Measurements from ENCODE around the gene CACNB4. TPM values are rescaled to one million over a fixed set of nuclear protein-coding genes. Genes with fewer than 3 reads are reported as not detected.
"Not testable (repeated sequence)": the region's sequence is repeated elsewhere in the genome, so short reads cannot be mapped to it uniquely, and the experiment has no call there.

CACNB4 gene
- polyA plus RNA-seq, 1 donor from 2014 or later = 29.0 TPM

- not testable (repeated sequence) for H3K27ac ChIP-seq (ENCODE audit: low read length); H3K4me2 ChIP-seq (ENCODE audit: low read length); H3K4me3 ChIP-seq (ENCODE audit: low read length); H3F3A ChIP-seq (ENCODE audit: insufficient read depth, low read length, poor library complexity, severe bottlenecking); H4K20me1 ChIP-seq (ENCODE audit: insufficient read depth); H3K9ac ChIP-seq (ENCODE audit: low read length); H3K79me2 ChIP-seq (replicated peaks; ENCODE audit: insufficient read depth, low read length); H3K9me3 ChIP-seq (ENCODE audit: low read length); H3K27me3 ChIP-seq (ENCODE audit: insufficient read depth, low read depth, low read length); H3K36me3 ChIP-seq (ENCODE audit: insufficient read depth, low read length); H3K9me2 ChIP-seq (ENCODE audit: insufficient read depth, low read length); H2AFZ ChIP-seq (ENCODE audit: low read depth, low read length)
Observed at GRCh38 chr2:152090726-152091125, 8.1 kb downstream of the CACNB4 start.

GRCh38 chr2:152089238-152089637, 9.6 kb downstream of the CACNB4 start:
- TF ChIP-seq EZH2 (IDR thresholded peaks at IDR 0.05; ENCODE audit: borderline replicate concordance, insufficient read depth, low read length, poor library complexity, severe bottlenecking) (no peak), SMC3 (conservative IDR thresholded peaks at IDR 0.05; ENCODE audit: poor library complexity) (no peak), POLR2AphosphoS5 (IDR thresholded peaks at IDR 0.05) (no peak), EP300 (conservative IDR thresholded peaks at IDR 0.05; ENCODE audit: poor library complexity, severe bottlenecking) (no peak), MXI1 (conservative IDR thresholded peaks at IDR 0.05; ENCODE audit: poor library complexity, severe bottlenecking) (no peak), RAD21 (conservative IDR thresholded peaks at IDR 0.05) (no peak), TAF1 (IDR thresholded peaks at IDR 0.05; ENCODE audit: low read depth) (no peak)
- TF ChIP-seq, protein P1, sequence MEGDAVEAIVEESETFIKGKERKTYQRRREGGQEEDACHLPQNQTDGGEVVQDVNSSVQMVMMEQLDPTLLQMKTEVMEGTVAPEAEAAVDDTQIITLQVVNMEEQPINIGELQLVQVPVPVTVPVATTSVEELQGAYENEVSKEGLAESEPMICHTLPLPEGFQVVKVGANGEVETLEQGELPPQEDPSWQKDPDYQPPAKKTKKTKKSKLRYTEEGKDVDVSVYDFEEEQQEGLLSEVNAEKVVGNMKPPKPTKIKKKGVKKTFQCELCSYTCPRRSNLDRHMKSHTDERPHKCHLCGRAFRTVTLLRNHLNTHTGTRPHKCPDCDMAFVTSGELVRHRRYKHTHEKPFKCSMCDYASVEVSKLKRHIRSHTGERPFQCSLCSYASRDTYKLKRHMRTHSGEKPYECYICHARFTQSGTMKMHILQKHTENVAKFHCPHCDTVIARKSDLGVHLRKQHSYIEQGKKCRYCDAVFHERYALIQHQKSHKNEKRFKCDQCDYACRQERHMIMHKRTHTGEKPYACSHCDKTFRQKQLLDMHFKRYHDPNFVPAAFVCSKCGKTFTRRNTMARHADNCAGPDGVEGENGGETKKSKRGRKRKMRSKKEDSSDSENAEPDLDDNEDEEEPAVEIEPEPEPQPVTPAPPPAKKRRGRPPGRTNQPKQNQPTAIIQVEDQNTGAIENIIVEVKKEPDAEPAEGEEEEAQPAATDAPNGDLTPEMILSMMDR (IDR thresholded peaks at IDR 0.05; ENCODE audit: poor library complexity, severe bottlenecking) = no peak
- TF ChIP-seq, protein P2, sequence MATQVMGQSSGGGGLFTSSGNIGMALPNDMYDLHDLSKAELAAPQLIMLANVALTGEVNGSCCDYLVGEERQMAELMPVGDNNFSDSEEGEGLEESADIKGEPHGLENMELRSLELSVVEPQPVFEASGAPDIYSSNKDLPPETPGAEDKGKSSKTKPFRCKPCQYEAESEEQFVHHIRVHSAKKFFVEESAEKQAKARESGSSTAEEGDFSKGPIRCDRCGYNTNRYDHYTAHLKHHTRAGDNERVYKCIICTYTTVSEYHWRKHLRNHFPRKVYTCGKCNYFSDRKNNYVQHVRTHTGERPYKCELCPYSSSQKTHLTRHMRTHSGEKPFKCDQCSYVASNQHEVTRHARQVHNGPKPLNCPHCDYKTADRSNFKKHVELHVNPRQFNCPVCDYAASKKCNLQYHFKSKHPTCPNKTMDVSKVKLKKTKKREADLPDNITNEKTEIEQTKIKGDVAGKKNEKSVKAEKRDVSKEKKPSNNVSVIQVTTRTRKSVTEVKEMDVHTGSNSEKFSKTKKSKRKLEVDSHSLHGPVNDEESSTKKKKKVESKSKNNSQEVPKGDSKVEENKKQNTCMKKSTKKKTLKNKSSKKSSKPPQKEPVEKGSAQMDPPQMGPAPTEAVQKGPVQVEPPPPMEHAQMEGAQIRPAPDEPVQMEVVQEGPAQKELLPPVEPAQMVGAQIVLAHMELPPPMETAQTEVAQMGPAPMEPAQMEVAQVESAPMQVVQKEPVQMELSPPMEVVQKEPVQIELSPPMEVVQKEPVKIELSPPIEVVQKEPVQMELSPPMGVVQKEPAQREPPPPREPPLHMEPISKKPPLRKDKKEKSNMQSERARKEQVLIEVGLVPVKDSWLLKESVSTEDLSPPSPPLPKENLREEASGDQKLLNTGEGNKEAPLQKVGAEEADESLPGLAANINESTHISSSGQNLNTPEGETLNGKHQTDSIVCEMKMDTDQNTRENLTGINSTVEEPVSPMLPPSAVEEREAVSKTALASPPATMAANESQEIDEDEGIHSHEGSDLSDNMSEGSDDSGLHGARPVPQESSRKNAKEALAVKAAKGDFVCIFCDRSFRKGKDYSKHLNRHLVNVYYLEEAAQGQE (IDR thresholded peaks at IDR 0.05; ENCODE audit: borderline replicate concordance) = no peak
- Histone ChIP-seq H3K4me3 (ENCODE audit: low read length) (no peak overlapping the region), H3K27me3 (ENCODE audit: insufficient read depth, low read depth, low read length) (no peaks in the 10 kb centered on the region), H3K9me3 (ENCODE audit: low read length) (no peaks in the 10 kb centered on the region), H3K9ac (ENCODE audit: low read length) (no peak overlapping the region), H4K20me1 (ENCODE audit: insufficient read depth) (no peaks in the 10 kb centered on the region), H3K79me2 (replicated peaks; ENCODE audit: insufficient read depth, low read length) (no peaks in the 10 kb centered on the region), H3K27ac (ENCODE audit: low read length) (no peak overlapping the region), H3K4me2 (ENCODE audit: low read length) (no peak overlapping the region), H3K9me2 (ENCODE audit: insufficient read depth, low read length) (no peaks in the 10 kb centered on the region), H3F3A (ENCODE audit: insufficient read depth, low read length, poor library complexity, severe bottlenecking) (no peaks in the 10 kb centered on the region), H2AFZ (ENCODE audit: low read depth, low read length) (no peak overlapping the region), H3K36me3 (ENCODE audit: insufficient read depth, low read length) (no peaks in the 10 kb centered on the region)

DNA sequence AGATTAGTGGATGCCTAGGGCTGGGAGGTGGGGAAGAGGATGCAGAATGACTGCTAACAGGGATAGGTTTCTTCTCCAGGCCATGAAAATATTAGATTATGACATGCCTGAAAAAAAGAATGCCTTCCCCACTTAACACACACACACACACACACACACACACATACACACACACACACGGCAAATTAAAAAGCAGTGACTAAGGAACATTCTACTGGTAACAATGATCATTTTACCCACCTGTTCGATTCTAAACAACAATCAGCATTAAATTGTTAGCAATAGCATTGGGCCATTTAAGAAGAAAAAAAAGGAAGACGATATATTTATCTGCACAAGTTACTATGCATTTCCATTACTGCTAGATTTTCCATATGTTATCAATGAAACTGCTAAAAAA, 10.8 kb downstream of the CACNB4 start:
- Histone ChIP-seq H4K20me1 (ENCODE audit: insufficient read depth) (no peaks in the 10 kb centered on the region), H2AFZ (ENCODE audit: low read depth, low read length) (no peak overlapping the region), H3K27ac (ENCODE audit: low read length) (no peak overlapping the region), H3K4me2 (ENCODE audit: low read length) (no peak overlapping the region), H3K79me2 (replicated peaks; ENCODE audit: insufficient read depth, low read length) (no peaks in the 10 kb centered on the region), H3K9me2 (ENCODE audit: insufficient read depth, low read length) (no peaks in the 10 kb centered on the region), H3K9ac (ENCODE audit: low read length) (no peak overlapping the region), H3F3A (ENCODE audit: insufficient read depth, low read length, poor library complexity, severe bottlenecking) (no peaks in the 10 kb centered on the region), H3K4me3 (ENCODE audit: low read length) (no peak overlapping the region), H3K27me3 (ENCODE audit: insufficient read depth, low read depth, low read length) (no peaks in the 10 kb centered on the region), H3K9me3 (ENCODE audit: low read length) (no peaks in the 10 kb centered on the region), H3K36me3 (ENCODE audit: insufficient read depth, low read length) (no peaks in the 10 kb centered on the region)
- TF ChIP-seq RAD21 (conservative IDR thresholded peaks at IDR 0.05) = no peak
